Endothelial cell of umbilical vein (primary cell): ENCODE results near the gene SMAD6. TPM values are rescaled to one million over a fixed set of nuclear protein-coding genes. Genes with fewer than 3 reads are reported as not detected.

Experiments used
- BruUV-seq: library from RNA; stranded (reverse); fragments of 400-500 nt; replicated peaks from 2 replicates; lab custom pipeline; 2021; lab: Mats Ljungman, UMichigan
- CTCF ChIA-PET: fragments of 300-600, 350-600 bp; sonication (Branson Sonifier 250); formaldehyde crosslinking; loops from one replicate; lab custom pipeline; 2021; ENCODE audit warnings: antibody characterized with exemption, inconsistent platforms; lab: Charles Lee
- POLR2A ChIA-PET: fragments of 300-600, 350-600 bp; sonication (Branson Sonifier 250); formaldehyde crosslinking; loops from one replicate; lab custom pipeline; 2021; ENCODE audit warnings: antibody characterized with exemption, inconsistent platforms; lab: Charles Lee
- DNase-seq: peaks from one replicate; pipeline ENCODE4 v3.0.0-alpha.2; 2011; ENCODE audit warnings: low read depth, low spot score
- FAIRE-seq: peaks from 2 replicates; lab custom pipeline; 2011; peaks lifted over from hg19 to GRCh38; lab: Jason Lieb, UNC
- H2AFZ ChIP-seq: 2 replicates; pipeline ENCODE4 v1.6.0; 2012; ENCODE audit warnings: low read depth, low read length, control low read depth, inconsistent platforms
- H3K27ac ChIP-seq: 2 replicates; pipeline ENCODE4 v1.5.1; 2011; ENCODE audit warnings: low read depth, mild to moderate bottlenecking, control low read depth, low read length, moderate library complexity; ENCODE audit not compliant: insufficient read depth
- H3K27me3 ChIP-seq, 2 experiments: 2 replicates each; pipeline versions ENCODE4 v1.6.0 to v1.6.1; 2011; ENCODE audit warnings: low read length in 2 of 2, mixed read lengths in 1 of 2; ENCODE audit not compliant: control insufficient read depth in 2 of 2, insufficient read depth in 2 of 2
- H3K36me3 ChIP-seq, 2 experiments: 2 replicates in 1 of 2; 3 replicates in 1 of 2; pipeline ENCODE4 v1.5.1; 2011; ENCODE audit warnings: low read length in 2 of 2, mild to moderate bottlenecking in 1 of 2, moderate library complexity in 1 of 2; ENCODE audit not compliant: control insufficient read depth in 2 of 2, insufficient read depth in 2 of 2; ENCODE audit errors: extremely low read depth in 1 of 2
- H3K4me1 ChIP-seq: 3 replicates; pipeline ENCODE4 v1.5.1; 2011; ENCODE audit warnings: mild to moderate bottlenecking, low read length; ENCODE audit not compliant: control insufficient read depth, insufficient read depth; ENCODE audit errors: extremely low read depth
- H3K4me2 ChIP-seq: 2 replicates; pipeline ENCODE4 v1.6.1; 2011; ENCODE audit warnings: low read length, control low read depth, mixed read lengths; ENCODE audit not compliant: insufficient read depth
- H3K4me3 ChIP-seq, 3 experiments: fragments of 200-600 bp in 1 of 3; sonication (generic), shearing (Covaris generic) in 1 of 3; replicated peaks in 1 of 3; 2 replicates each; pipeline ENCODE4 v1.5.1; 2011 to 2016; ENCODE audit warnings: control low read depth in 3 of 3, low read length in 3 of 3, mild to moderate bottlenecking in 2 of 3, inconsistent platforms in 1 of 3, low read depth in 1 of 3, moderate library complexity in 1 of 3; ENCODE audit not compliant: insufficient read depth in 1 of 3
- H3K79me2 ChIP-seq: 2 replicates; pipeline ENCODE4 v1.6.0; 2012; ENCODE audit warnings: low read length, inconsistent platforms; ENCODE audit not compliant: control insufficient read depth, insufficient read depth
- H3K9ac ChIP-seq: replicated peaks from 2 replicates; pipeline ENCODE3; 2011; ENCODE audit warnings: low read length, control low read depth; ENCODE audit not compliant: insufficient read depth; ENCODE audit errors: extremely low read depth
- H3K9me1 ChIP-seq: replicated peaks from 3 replicates; pipeline ENCODE4 v1.6.0; 2011; ENCODE audit warnings: mild to moderate bottlenecking, low read length; ENCODE audit not compliant: control insufficient read depth, insufficient read depth; ENCODE audit errors: extremely low read depth
- H3K9me3 ChIP-seq: replicated peaks from 2 replicates; pipeline ENCODE4 v1.5.1; 2012; ENCODE audit warnings: low read length, inconsistent platforms; ENCODE audit not compliant: control insufficient read depth, insufficient read depth
- H4K20me1 ChIP-seq: replicated peaks from 2 replicates; pipeline ENCODE3; 2011; ENCODE audit warnings: mild to moderate bottlenecking, low read length; ENCODE audit not compliant: control insufficient read depth, insufficient read depth; ENCODE audit errors: extremely low read depth
- CTCF ChIP-seq, 2 donors: IDR thresholded peaks; 1 replicate in 1 of 2; 2 replicates in 1 of 2; pipeline ENCODE4 v1.5.1; 2011; ENCODE audit warnings: low read length in 2 of 2, mild to moderate bottlenecking in 2 of 2, moderate library complexity in 2 of 2, control low read depth in 1 of 2, inconsistent platforms in 1 of 2, low read depth in 1 of 2; ENCODE audit not compliant: insufficient read depth in 1 of 2; ENCODE audit errors: extremely low read depth in 1 of 2
- EZH2 ChIP-seq: IDR thresholded peaks from 2 replicates; pipeline ENCODE4 v1.6.1; 2012; ENCODE audit warnings: borderline replicate concordance, low read depth, mild to moderate bottlenecking, moderate library complexity, low read length, inconsistent platforms; ENCODE audit not compliant: severe bottlenecking
- MAX ChIP-seq: IDR thresholded peaks from 2 replicates; pipeline ENCODE4 v1.6.1; 2011; ENCODE audit not compliant: insufficient read depth, insufficient read length
- MYC ChIP-seq: IDR thresholded peaks from one replicate; pipeline ENCODE4 v1.6.1; 2011; ENCODE audit warnings: mild to moderate bottlenecking, low read depth, low read length
- POLR2A ChIP-seq: IDR thresholded peaks from 2 replicates; pipeline ENCODE4 v1.6.1; 2012; ENCODE audit warnings: low read depth, mild to moderate bottlenecking, control low read depth, low read length
- dilution Hi-C: fragments of 300-500 bp; cut with MboI; formaldehyde crosslinking; loops from one replicate; pipeline ENCODE4 v1.15.0; 2019; ENCODE audit warnings: low sequenced_read_pairs; ENCODE audit not compliant: extremely low pct_ligation_motif_present
- intact Hi-C: fragments of 100-400 bp; cut with micrococcal nuclease; formaldehyde crosslinking; loops from one replicate; pipeline ENCODE4 v1.10.0; 2022
- polyA plus RNA-seq, 4 experiments: library from polyadenylated mRNA; depleted of rRNA in 3 of 4; stranded (reverse) in 3 of 4; unstranded in 1 of 4; fragments of >200 nt; gene quantifications; 2 replicates each; pipeline versions ENCODE4 v1.2.1 to v1.2.3, GENCODE V29; 2011 to 2012; ENCODE audit warnings: missing spikeins in 1 of 4
- total RNA-seq: library from RNA; stranded (reverse); gene quantifications from 2 replicates; pipeline ENCODE4 v1.2.3, GENCODE V29; 2021

Gene SMAD6
- total and polyA plus RNA-seq, 2 donors (not counting 3 experiments of a cell fraction or from before 2014, with no cell fraction given), result 7.3 to 12.5 TPM

GRCh38 chr15:66779331-66780009 lies 77.4 kb downstream of the SMAD6 start:
- no peaks in the 10 kb centered on the region for H3K9me1 ChIP-seq
- peaks cover 0 to 3% of the 10 kb centered on the region in 2 experiments for H3K36me3 ChIP-seq
- FAIRE-seq, result no peak
- POLR2A ChIA-PET, result no interaction called here
- no peak overlapping the region for H3K4me3 ChIP-seq
- no peak for DNase-seq
- BruUV-seq, result no TSS peak
- no peak for TF ChIP-seq EZH2
- TF ChIP-seq POLR2A, result no peak
- TF ChIP-seq MAX, result no peak
- TF ChIP-seq MYC, result no peak
- no peak for TF ChIP-seq CTCF (IDR thresholded peaks at IDR 0.05; ENCODE audit: extremely low read depth in 1 of 2, insufficient read depth in 1 of 2, low read depth in 1 of 2, low read length in 2 of 2)
- peaks cover 9% of the 10 kb centered on the region for H3K79me2 ChIP-seq
- dilution Hi-C loops (no loop called here), intact Hi-C loops (no loop called here)
- H4K20me1 ChIP-seq, result no peaks in the 10 kb centered on the region
- H3K9me3 ChIP-seq, result no peaks in the 10 kb centered on the region
- no peak overlapping the region for H3K4me2 ChIP-seq
- H2AFZ ChIP-seq, result no peak overlapping the region
- H3K9ac ChIP-seq, result no peak overlapping the region
- H3K4me1 ChIP-seq, result peaks cover 4% of the 10 kb centered on the region
- H3K27me3 ChIP-seq, result no peaks in the 10 kb centered on the region
- CTCF ChIA-PET, result interaction anchor here (1.0 to 4.4 kb wide), 6 partner anchors 9 to 160 kb away, joined by 3 to 39 read pairs (median 4); no protein-coding TSS in a partner anchor
- no peak overlapping the region for H3K27ac ChIP-seq
